Vagina (tissue), 2 donors: Measurements from ENCODE around the gene ZBTB11. TPM values are rescaled to one million over a fixed set of nuclear protein-coding genes. Genes with fewer than 3 reads are reported as not detected.
A peak's percentile ranks its signal among the peaks of the same experiment; 100 is the strongest.
"Not testable (repeated sequence)": the region's sequence is repeated elsewhere in the genome, so short reads cannot be mapped to it uniquely, and the experiment has no call there.

Experiments
- DNase-seq, 2 donors: peaks; one replicate each; pipeline ENCODE4 v3.0.0-alpha.2; 2017; ENCODE audit errors: extremely low spot score in 2 of 2
- H3K27ac ChIP-seq: fragments of 200-600 bp; sonication (generic); one replicate; pipeline ENCODE4 v1.5.1; 2019
- H3K27me3 ChIP-seq: fragments of 200-600 bp; sonication (generic); one replicate; pipeline ENCODE4 v1.5.1; 2019
- H3K36me3 ChIP-seq, 2 donors: fragments of 200-600 bp; sonication (generic); one replicate each; pipeline ENCODE4 v1.5.1; 2017 to 2019
- H3K4me1 ChIP-seq: fragments of 200-600 bp; sonication (generic); one replicate; pipeline ENCODE4 v1.5.1; 2019
- H3K4me3 ChIP-seq, 2 donors: fragments of 200-600 bp; sonication (generic); 1 replicate in 1 of 2; 2 replicates in 1 of 2; pipeline ENCODE4 v1.5.1; 2016 to 2019
- H3K9me3 ChIP-seq: fragments of 200-600 bp; sonication (generic); one replicate; pipeline ENCODE4 v1.5.1; 2019
- CTCF ChIP-seq, 3 experiments: fragments of 450-650 bp in 2 of 3; fragments of 200-600 bp in 1 of 3; sonication (generic) in 1 of 3; IDR thresholded peaks; one replicate each; pipeline ENCODE4 v1.5.1; 2017 to 2019; ENCODE audit warnings: antibody characterized with exemption in 3 of 3, mild to moderate bottlenecking in 2 of 3, moderate library complexity in 2 of 3
- POLR2A ChIP-seq, 2 donors: fragments of 450-650 bp; IDR thresholded peaks; one replicate each; pipeline ENCODE4 v1.6.1; 2017; ENCODE audit warnings: antibody characterized with exemption in 2 of 2, mild to moderate bottlenecking in 2 of 2, moderate library complexity in 2 of 2
- POLR2AphosphoS5 ChIP-seq, 2 donors: sonication (generic); formaldehyde crosslinking; IDR thresholded peaks; one replicate each; pipeline ENCODE4 v1.9.0; 2017; ENCODE audit warnings: antibody characterized with exemption in 2 of 2, mild to moderate bottlenecking in 2 of 2, low read depth in 1 of 2; ENCODE audit not compliant: insufficient read depth in 1 of 2
- intact Hi-C: fragments of 100-400 bp; cut with DNase I; formaldehyde crosslinking; loops from one replicate; pipeline ENCODE4 v1.15.1; 2023
- total RNA-seq: library from RNA; depleted of rRNA; stranded (reverse); fragments of >200 nt; gene quantifications from one replicate; pipeline ENCODE4 v1.2.3, GENCODE V29; 2016

Gene ZBTB11
- total RNA-seq, 1 donor from 2014 or later = 27.5 TPM

DNA sequence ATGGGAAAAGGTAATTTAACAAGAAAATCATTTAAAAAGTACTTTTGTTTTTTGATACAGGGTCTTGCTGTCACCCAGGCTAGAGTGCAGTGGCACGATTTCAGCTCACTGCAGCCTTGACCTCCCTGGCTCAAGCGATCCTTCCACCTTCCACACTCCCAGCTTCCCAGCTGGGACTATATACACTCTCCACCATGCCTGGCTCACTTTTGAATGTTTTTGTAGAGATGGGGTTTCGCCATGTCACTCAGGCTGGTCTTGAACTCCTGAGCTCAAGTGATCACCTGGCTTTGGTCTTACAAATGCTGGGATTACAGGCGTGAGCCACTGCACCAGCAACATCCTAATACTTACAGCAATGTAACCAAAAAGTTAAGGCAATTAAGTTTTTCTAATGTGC, 3.5 kb upstream of the ZBTB11 start:
- intact Hi-C loops = no loop called here
- no peak for DNase-seq
- TF ChIP-seq POLR2AphosphoS5 (IDR thresholded peaks at IDR 0.05; ENCODE audit: insufficient read depth in 1 of 2, low read depth in 1 of 2) (no peak), CTCF (IDR thresholded peaks at IDR 0.05) (no peak), POLR2A (IDR thresholded peaks at IDR 0.05) (no peak)
- H3K4me1 ChIP-seq = peaks cover 41% of the 10 kb centered on the region
- no peak overlapping the region for H3K4me3 ChIP-seq
- peaks cover 0 to 39% of the 10 kb centered on the region in 2 donors for H3K36me3 ChIP-seq
- no peak overlapping the region for H3K27ac ChIP-seq
- H3K9me3 ChIP-seq = no peaks in the 10 kb centered on the region
- no peaks in the 10 kb centered on the region for H3K27me3 ChIP-seq

- not testable (repeated sequence) for DNase-seq, H3K27me3 ChIP-seq, H3K4me3 ChIP-seq, H3K9me3 ChIP-seq, H3K27ac ChIP-seq
- H3K36me3 ChIP-seq = peaks cover 0 to 33% of the 10 kb centered on the region in 2 donors
- intact Hi-C loops = loop anchor here (5.0 kb wide), 1 partner anchor 107 kb away; the partner anchor contains the start of gene PCNP
- H3K4me1 ChIP-seq = peaks cover 41% of the 10 kb centered on the region
Measured at GRCh38 chr3:101678837-101679236, 1.9 kb upstream of the ZBTB11 start.

DNA sequence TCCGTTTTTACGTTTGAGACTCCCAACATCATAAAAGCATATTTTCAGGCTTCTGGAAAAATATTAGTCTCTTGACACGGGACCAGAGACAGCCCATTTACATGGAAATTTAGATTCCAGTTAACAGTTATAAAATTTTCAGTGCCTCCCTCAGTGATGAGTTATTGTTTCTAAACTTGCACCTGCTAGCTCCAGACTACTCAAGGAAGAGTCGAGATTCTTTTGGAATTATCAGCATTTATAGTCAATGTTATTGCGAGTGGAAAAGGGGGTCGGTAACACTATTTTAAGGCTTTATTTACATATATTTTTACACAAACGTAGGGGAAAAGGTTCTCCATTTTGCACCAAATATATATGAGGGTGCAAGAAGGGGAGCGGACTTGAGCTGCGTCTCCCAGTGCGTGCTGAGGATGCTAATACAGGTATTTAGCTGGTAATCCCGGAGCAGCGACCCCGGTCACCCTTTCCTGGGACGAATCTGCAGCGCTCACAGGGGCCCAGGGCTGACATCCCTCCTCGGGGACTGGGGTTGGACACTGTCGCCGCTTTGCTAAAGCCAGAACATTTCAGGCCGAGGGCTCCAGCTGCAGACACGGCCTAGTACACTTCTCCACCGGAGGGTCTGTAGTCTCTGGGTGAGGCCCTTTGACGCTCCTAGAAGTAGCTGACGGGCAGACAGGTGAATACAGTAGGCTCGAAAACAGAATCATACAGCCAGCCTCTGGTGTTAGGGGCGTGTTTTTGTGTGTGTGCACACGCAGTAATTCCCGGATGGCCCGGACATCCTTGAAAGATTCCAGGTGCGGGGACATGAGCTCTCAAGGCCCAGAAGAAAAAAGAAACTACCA, 729 bp upstream of the ZBTB11 start:
- H3K36me3 ChIP-seq = peaks cover 0 to 32% of the 10 kb centered on the region in 2 donors
- peak overlapping the region; percentile 26 to 76 for H3K4me3 ChIP-seq
- H3K27ac ChIP-seq = peak overlapping the region; percentile 69
- DNase-seq = no peak
- H3K4me1 ChIP-seq = peaks cover 41% of the 10 kb centered on the region
- no peak for TF ChIP-seq POLR2A (IDR thresholded peaks at IDR 0.05)
- intact Hi-C loops = loop anchor here (2.0 to 5.0 kb wide), 2 partner anchors 101 to 105 kb away; partner anchors contain the start of genes NXPE3 and PCNP
- no peaks in the 10 kb centered on the region for H3K9me3 ChIP-seq
- H3K27me3 ChIP-seq = no peaks in the 10 kb centered on the region

GRCh38 chr3:101676216-101676764, 642 bp downstream of the ZBTB11 start:
- intact Hi-C loops = loop anchor here (2.0 to 5.0 kb wide), 2 partner anchors 103 to 104 kb away; partner anchors contain the start of genes NXPE3 and PCNP
- H3K4me1 ChIP-seq = peaks cover 44% of the 10 kb centered on the region
- peak in 1 of 2 donors; percentile 94 for DNase-seq

DNA sequence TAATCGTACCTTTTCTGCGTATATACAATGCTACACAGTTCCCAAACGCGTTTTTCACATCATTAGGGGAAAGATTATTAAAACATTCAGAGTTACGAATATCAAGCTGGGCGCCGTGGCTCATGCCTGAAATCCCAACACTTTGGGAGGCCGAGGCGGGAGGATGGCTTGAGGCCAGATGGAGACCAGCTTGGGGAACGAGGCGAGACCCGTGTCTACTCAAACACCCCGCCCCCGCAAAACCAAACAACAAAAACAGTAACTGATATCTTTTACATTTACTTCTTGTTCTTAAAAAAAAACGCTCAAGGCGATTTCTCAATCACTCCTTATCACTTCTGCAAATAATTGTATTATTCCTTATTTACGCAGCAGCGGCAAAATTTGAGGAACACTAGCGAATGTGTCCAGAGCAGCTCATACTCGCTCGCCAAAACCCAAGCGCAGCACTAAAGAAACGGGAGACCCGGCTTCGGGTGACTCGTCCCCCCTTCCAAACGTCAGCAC, 1.2 kb downstream of the ZBTB11 start:
- Histone ChIP-seq H3K27ac (peak overlapping the region; percentile 94), H3K27me3 (no peaks in the 10 kb centered on the region), H3K36me3 (peaks cover 0 to 22% of the 10 kb centered on the region in 2 donors), H3K4me3 (peak overlapping the region; percentile 76 to 94), H3K4me1 (peaks cover 44% of the 10 kb centered on the region), H3K9me3 (no peaks in the 10 kb centered on the region)
- no peak for TF ChIP-seq CTCF (IDR thresholded peaks at IDR 0.05)
- TF ChIP-seq POLR2A (IDR thresholded peaks at IDR 0.05) = peak in 1 of 2 donors; percentile 46
- intact Hi-C loops = loop anchor here (2.0 to 5.0 kb wide), 2 partner anchors 103 kb away; partner anchors contain the start of genes NXPE3 and PCNP
- DNase-seq = no peak

More at GRCh38 chr3:101676216-101676764, 642 bp downstream of the ZBTB11 start:
- Histone ChIP-seq H3K27ac (peak overlapping the region; percentile 94), H3K4me3 (peak overlapping the region; percentile 76 to 94), H3K9me3 (no peaks in the 10 kb centered on the region), H3K36me3 (peaks cover 0 to 23% of the 10 kb centered on the region in 2 donors), H3K27me3 (no peaks in the 10 kb centered on the region)
- TF ChIP-seq POLR2AphosphoS5 (IDR thresholded peaks at IDR 0.05; ENCODE audit: insufficient read depth in 1 of 2, low read depth in 1 of 2) = no peak
- TF ChIP-seq POLR2A (IDR thresholded peaks at IDR 0.05) = peak in 1 of 2 donors; percentile 3

GRCh38 chr3:101674518-101674917, 2.4 kb downstream of the ZBTB11 start:
- no peaks in the 10 kb centered on the region for H3K27me3 ChIP-seq
- H3K4me1 ChIP-seq = peaks cover 44% of the 10 kb centered on the region
- peaks cover 0 to 17% of the 10 kb centered on the region in 2 donors for H3K36me3 ChIP-seq
- no peak overlapping the region for H3K4me3 ChIP-seq
- H3K27ac ChIP-seq = peak overlapping the region; percentile 94
- TF ChIP-seq POLR2AphosphoS5 (IDR thresholded peaks at IDR 0.05; ENCODE audit: insufficient read depth in 1 of 2, low read depth in 1 of 2) (no peak), CTCF (IDR thresholded peaks at IDR 0.05) (no peak), POLR2A (IDR thresholded peaks at IDR 0.05) (no peak)
- intact Hi-C loops = no loop called here
- no peaks in the 10 kb centered on the region for H3K9me3 ChIP-seq
- DNase-seq = no peak
